NCI-H146 treated with DMSO at 0.1 percent for 48 hours (cell line): ENCODE data around the gene TEFM.
"Not testable (repeated sequence)": the region's sequence is repeated elsewhere in the genome, so short reads cannot be mapped to it uniquely, and the experiment has no call there.

Experiments
- DNase-seq: peaks from one replicate; lab custom pipeline; 2025; ENCODE audit not compliant: unreplicated experiment; lab: John Stamatoyannopoulos, UW

TEFM gene

DNA sequence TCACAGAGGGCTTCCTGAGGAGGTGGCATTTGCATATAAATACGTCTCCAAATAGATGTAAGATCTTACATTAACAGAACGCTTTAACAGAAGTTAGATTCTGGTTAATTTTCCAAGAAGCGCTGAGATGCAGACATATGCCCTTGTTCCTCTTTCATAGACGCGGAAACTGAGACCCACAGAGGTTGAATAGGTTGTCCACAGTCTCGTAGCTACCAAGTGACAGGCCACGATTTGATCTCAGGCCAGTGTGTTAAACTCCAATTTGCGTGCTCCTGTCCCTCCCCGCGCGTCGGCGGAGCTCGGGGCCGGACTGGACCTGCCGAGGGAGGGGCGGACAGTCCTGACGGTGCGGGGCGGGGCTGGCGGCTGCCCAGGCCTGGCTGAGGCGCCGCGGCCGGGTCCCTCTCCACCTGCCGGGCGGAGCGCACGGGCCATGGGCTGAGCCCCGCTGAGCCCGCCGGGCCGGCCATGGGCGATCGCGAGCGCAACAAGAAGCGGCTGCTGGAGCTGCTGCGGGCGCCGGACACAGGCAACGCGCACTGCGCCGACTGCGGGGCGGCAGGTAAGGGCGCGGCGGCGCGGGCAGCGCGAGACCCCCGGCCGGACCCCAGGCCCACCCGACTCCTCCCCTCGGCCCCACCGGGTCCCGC lies 15.6 kb upstream of the TEFM start, which contains the start of gene ADAP2:
Gene ADAP2 (plus strand): TSS at position 402 of the 653 bp plus-strand sequence. CDS start 70 bp downstream, at position 472.
- DNase-seq, result peak; percentile 34

DNA sequence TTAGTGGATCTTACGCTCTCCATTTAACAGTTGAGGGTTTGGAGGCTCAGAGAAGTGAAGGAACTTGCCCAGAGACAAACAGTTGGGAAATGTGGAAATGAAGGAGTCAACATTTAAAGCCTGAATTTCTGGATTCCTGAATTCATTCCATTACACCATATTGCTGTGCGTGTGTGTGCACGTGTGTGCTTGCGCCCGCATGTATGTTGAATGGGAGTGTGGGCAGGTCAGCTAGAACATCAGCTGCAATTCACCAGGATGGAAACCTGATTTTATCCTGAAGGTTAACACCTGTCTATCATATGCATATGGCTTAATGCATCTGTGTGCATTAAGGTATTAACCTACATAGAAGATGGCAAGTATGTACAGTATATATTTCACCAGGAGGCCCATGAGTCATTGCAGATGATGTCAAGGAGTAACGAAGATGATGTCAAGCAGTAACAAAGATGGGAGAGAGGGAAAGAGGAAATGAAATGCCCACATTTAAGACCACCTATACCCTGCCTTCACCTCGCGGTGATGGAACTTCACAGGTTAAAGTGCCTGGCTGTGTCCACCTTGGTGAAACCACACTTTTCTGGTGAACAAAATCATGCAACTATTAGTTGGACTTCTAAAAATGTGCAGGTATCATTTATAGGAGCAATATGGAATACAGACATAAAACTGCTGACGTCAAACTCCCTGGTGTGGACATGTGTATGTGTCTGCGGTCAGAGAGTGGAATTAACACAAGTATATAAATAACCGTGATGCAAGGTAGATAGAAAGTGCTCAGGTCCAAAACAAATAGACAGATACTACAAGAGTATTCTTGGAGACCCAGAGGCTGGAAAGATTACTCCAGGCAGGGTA lies 14.9 kb upstream of the TEFM start:
- no peak for DNase-seq

DNA sequence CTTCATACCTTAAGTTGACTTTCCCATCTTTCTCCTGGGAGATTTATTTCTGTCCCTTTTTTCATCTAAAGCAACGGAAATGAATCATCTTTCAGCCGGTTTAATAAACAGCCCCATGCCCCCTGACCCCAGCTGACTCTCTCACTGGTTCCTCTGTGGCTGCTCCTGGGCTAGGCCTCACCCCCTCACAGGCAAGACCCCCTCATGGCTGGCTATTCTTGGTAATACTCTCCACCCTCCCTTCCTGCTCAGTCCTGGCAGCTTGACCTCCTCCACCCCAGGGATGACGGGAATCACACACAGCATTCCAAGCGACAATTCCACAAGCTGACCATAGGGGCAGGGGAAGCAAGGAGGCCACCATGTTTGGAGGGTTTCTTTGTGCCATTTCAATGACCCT lies 14.2 kb upstream of the TEFM start:
- no peak for DNase-seq

DNA sequence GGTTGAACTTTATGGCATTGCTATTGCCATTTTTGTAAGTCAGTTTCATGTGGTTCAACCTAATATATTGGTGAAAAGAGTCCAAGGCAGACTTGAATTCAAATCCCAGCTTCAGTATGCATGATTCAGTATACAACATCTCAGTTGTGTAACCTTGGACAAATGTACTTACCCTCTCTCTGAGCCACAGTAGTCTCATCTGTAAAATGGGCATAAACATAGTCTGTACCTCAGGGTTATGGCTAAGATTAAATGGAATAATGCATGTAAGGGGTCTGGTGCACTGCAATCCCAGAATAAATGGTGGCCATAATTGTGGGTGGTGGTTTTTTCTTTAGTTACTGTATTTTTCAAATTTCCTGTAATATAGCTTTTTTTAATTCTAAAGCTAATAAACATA lies 11.0 kb upstream of the TEFM start:
- DNase-seq, result no peak

DNA sequence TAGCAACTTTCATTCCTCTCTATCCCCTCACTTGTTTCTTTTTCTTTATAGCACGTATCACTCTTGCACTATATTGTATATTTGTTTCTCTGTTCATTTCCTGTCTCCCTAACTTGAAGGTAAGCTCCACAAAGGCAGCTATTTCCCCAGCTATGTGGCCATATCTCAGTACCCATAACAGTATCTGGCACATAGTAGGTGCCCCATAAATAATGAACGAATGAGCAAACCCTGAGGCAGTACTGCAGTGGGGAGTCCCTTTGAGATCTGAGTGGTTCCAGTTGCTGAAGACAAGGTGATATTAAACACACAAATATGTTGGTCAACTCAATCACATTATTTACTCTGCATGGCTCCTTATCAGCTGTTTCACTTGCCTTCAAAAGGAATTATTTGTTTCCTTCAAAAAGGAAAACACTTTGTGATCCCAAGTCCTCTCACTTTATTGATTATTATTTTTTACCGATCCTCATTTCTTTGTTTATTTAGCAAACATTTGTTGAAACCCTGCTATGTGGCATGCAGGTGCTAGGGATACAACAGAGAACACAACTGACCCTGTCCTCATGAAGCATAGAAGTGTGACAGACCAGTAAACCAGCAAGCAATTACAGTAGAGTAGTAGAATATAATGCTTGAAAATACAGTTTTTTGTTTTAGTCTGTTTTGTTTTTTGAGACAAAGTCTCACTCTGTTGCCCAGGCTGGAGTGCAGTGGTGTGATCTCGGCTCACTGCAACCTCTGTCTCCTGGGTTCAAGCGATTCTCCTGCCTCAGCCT lies 10.0 kb upstream of the TEFM start:
- peak; percentile 50 for DNase-seq

DNA sequence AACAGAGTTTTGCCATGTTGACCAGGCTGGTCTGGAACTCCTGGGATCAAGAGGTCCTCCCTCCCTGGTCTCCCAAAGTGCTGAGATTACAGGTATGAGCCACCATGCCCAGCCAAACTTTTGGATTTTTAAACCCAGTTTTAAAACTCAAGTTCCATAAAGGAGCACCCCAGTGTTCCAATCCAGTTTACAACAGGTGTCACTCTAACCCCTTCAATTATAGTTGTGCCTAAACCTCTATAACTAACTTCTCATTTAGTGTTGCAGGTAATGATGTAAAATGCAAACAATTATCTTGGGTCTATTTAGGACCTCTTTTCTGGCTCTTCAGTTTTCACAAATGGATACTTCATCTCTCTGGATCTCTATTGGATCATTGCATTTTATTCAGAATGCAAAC lies 7.9 kb upstream of the TEFM start:
- no peak for DNase-seq

DNA sequence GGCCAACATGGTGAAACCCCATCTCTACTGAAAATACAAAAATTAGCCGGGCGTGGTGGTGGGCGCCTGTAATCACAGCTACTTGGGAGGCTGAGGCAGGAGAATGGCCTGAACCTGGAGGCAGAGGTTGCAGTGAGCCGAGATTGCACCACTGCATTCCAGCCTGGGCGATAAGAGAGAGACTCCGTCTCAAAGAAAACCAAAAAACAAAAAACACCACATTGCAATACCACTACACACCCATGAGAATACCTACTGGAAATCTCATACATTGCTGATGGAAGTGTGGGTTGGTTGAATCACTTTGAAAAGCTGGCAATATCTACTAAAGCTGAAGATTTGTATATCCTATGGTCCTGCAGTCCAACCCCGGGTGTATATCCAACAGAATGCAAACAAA lies 4.1 kb upstream of the TEFM start:
- DNase-seq, result not testable (repeated sequence)

DNA sequence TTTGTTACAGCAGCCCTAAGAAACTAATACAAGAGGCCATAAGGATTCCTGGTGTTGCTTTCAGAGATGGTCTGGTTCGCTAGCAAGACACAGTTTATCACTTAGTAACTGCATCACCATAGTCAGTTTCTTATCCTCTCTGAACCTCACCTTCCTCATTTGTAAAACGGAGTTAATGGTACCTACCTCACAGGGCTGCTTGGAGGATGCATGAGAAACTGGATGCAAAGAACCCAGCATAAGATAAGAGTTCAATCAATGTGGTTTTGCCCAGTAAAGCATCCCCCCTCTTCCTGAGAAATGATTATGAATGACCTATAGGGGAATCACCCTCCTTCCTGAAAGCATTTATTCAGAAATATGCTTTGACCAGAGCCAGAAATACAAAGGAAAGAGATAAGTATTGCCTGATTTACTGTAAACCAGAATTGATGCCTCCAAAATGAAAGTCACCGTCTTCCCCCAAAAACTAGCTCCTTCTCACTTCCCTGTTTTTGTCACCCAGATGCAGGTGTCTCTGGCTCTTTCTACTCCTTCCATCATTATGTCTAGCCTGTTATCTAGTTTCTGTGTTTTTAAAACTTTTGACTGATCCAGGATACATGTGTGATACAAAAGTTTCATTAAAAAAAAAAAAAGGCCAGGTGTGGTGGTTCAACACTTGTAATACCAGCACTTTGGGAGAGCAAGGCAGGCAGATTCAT lies 2.8 kb upstream of the TEFM start:
- DNase-seq, result no peak

DNA sequence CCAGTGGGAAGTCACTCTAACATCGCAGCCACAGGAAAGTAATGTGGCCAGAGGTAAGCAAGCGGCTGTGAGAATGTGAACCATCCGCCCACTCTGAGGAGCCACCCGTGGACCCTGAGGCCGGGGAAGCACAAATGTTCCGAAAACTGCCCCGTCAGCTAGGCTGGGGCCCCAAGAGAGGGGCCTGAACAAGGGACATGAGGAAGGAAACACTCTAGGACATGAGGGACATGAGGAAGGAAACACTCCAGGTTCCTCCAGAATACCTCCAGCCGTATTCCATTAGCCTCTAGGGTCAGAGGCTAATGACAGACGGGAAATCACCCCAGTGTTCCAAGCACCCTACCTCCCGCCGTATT lies 317 bp downstream of the TEFM start:
- DNase-seq, result no peak

DNA sequence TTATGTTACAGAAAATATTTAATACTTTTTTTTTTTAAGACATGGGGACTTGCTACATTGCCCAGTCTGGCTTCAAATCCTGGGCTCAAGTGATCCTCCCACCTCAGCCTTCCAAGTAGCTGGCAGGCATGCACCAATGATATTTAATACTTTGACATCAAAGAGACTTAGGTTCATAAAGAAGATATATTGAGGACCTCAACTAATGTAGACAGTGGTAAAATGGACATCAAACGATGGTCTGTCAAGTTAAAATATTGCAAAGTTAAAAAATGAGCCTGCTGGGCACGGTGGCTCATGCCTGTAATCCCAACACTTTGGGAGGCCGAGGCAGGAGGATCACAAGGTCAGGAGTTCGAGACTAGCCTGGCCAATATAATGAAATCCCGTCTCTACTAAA lies 8.7 kb downstream of the TEFM start:
- no peak for DNase-seq

DNA sequence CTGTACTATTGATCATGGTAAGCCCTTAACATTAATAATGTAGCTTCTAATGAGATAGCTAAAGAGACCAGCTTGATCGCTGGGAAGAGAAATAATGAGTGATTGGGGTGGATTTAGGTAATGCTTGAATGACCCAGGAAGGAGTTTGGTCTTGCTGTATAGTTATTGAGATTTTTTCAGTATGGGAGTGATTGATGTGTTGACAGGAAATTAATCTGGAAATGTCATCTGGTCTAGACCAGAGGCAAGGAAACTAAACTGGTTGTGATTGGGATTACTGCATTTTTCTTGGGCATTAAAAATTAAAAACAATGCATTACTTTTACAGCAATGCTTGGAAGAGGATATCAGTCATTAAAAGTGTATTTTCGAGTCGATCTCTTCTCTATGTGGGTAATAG lies 11.8 kb downstream of the TEFM start:
- no peak for DNase-seq

DNA sequence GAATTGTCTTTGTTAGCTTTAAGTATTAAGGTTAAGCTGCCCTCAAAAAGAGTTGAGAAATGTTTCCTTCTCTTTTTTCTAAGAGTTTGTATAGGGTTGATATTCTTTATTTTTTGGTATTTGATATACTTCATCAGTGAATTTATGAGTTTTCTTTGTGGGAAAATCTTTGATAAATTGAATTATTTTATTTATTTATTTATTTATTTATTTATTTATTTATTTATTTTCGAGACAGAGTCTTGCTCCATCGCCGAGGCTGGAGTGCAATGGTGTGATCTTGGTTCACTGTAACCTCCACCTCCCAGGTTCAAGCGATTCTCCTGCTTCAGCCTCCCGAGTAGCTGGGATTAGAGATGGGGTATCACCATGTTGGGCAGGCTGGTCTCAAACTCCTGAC lies 19.9 kb downstream of the TEFM start:
- DNase-seq, result no peak

DNA sequence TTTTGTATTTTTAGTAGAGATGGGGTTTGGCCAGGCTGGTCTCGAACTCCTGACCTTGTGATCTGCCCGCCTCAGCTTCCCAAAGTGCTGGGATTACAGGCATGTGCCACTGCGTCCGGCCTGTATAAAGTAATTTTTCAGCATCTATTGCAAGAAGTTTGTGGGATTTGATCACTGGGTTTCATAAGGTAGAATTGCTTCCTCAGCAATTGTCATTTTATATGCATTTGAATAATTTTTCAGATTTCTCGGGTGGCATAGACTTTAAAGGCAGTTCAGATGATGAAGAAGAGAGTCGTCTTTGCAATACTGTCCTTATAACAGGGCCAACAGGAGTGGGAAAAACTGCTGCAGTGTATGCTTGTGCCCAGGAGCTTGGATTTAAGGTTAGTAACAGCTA lies 37.0 kb downstream of the TEFM start:
- DNase-seq, result no peak

DNA sequence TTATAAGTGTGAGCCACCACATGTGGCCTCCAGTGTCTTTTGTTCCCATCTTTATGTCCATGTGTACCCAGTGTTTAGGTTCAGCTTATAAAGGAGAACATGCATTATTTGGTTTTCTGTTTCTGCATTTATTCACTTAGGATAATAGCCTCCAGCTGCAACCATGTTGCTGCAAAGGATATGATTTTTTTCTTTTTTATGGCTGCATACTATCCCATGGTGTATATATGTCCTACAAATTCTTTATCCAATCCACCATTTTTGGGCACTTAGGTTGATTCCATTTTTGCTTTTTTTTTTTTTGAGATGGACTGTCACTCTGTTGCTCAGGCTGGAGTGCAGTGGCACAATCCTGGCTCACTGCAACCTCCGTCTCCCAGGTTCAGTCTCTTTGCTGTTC lies 41.4 kb downstream of the TEFM start:
- no peak for DNase-seq

DNA sequence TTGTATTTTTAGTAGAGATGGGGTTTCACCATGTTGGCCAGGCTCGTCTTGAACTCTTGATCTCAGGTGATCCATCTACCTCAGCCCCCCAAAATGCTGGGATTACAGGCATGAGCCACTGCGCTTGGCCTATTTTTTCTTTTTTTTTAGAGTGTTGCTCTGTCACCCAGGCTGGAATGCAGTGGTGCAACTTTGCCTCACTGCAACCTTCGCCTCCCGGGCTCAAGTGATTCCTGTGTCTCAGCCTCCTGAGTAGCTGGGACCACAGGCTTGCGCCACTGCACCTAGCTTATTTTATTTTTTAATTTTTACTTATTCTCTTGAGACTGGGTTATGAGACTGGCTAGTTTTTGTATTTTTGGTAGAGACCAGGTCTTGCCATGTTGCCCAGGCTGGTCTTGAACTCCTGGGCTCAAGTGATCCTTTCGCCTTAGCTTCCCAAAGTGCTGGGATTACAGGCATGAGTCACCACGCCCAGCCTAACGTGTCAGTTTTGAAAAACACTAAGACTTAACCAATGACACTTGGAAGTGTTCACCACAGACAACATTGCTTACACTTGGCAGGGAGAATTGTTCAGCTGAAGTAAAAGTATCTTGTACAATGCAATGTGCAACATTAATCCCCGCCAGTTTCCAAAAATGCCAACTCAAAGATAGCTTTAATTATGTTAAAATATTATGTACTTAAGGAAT lies 47.3 kb downstream of the TEFM start:
- DNase-seq, result no peak

DNA sequence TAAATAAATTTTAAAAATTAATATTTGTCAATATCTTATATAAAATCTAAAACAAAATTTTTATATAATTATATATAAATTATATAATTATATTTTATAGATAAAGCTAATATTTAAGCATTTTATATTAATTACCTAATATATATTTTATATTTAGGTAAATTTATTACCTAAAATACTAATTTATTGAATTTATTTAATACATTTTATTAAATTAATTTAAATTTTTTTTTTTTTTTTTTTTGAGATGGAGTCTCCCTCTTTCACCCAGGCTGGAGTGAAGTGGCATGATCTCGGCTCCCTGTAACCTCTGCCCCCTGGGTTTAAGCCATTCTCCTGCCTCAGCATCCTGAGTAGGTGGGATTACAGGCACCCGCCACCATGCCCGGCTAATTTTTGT lies 51.9 kb downstream of the TEFM start:
- DNase-seq, result no peak
